Natural killer cell (primary cell): Measurements from ENCODE around the gene A2M. TPM values are rescaled to one million over a fixed set of nuclear protein-coding genes. Genes with fewer than 3 reads are reported as not detected.

Experiments
- ATAC-seq, 3 donors: fragments of 150-1000 bp in 2 of 3; fragments of 200-7000 bp in 1 of 3; cut with Tn5 transposase; 1 replicate in 1 of 3; 2 replicates in 2 of 3; pipeline ENCODE4 v1.10.0; 2021; ENCODE audit warnings: mild to moderate bottlenecking in 2 of 3, moderate library complexity in 2 of 3
- DNase-seq, 2 donors: peaks; one replicate each; pipeline versions ENCODE4 v3.0.0 to v3.0.0-alpha.2; 2013 to 2021; ENCODE audit warnings: mixed read lengths in 1 of 2
- H3K27ac ChIP-seq: one replicate; pipeline ENCODE4 v1.5.1; 2013; ENCODE audit warnings: mild to moderate bottlenecking, low read length
- H3K27me3 ChIP-seq: one replicate; pipeline ENCODE4 v1.6.1; 2013; ENCODE audit warnings: low read length; ENCODE audit not compliant: control insufficient read depth, insufficient read depth
- H3K36me3 ChIP-seq: one replicate; pipeline ENCODE4 v1.6.1; 2013; ENCODE audit warnings: low read length; ENCODE audit not compliant: control insufficient read depth, insufficient read depth
- H3K4me1 ChIP-seq: one replicate; pipeline ENCODE4 v1.6.1; 2013; ENCODE audit warnings: low read length; ENCODE audit not compliant: control insufficient read depth, insufficient read depth
- H3K4me3 ChIP-seq: one replicate; pipeline ENCODE4 v1.5.1; 2013; ENCODE audit warnings: low read length
- H3K9me3 ChIP-seq: one replicate; pipeline ENCODE4 v1.6.1; 2013; ENCODE audit warnings: low read length; ENCODE audit not compliant: control insufficient read depth, insufficient read depth
- H3K27ac Mint-ChIP-seq, 2 donors: one replicate each; pipeline ENCODE4 v1.8.0; 2022; ENCODE audit warnings: mild to moderate bottlenecking in 2 of 2, mixed read lengths in 2 of 2, moderate library complexity in 1 of 2
- H3K27me3 Mint-ChIP-seq, 2 donors: one replicate each; pipeline ENCODE4 v1.8.0; 2022; ENCODE audit warnings: low read depth in 2 of 2, mixed read lengths in 2 of 2
- H3K36me3 Mint-ChIP-seq: one replicate; pipeline ENCODE4 v1.8.0; 2022; ENCODE audit warnings: mixed read lengths
- H3K4me1 Mint-ChIP-seq, 2 donors: one replicate each; pipeline ENCODE4 v1.8.0; 2022; ENCODE audit warnings: mixed read lengths in 2 of 2
- H3K4me3 Mint-ChIP-seq: one replicate; pipeline ENCODE4 v1.8.0; 2022; ENCODE audit warnings: mild to moderate bottlenecking, moderate library complexity, mixed read lengths
- H3K9me3 Mint-ChIP-seq, 2 donors: one replicate each; pipeline ENCODE4 v1.8.0; 2022; ENCODE audit warnings: mixed read lengths in 2 of 2
- CTCF ChIP-seq: fragments of 200-600 bp; IDR thresholded peaks from one replicate; pipeline ENCODE4 v1.8.0; 2022; ENCODE audit warnings: antibody characterized with exemption
- WGBS: methylation state at CpG from one replicate; pipeline ENCODE4 v1.1.7; 2013; ENCODE audit warnings: missing lambda C conversion rate; ENCODE audit not compliant: insufficient coverage; 5-methylcytosine and 5-hydroxymethylcytosine counted together
- intact Hi-C: fragments of 100-400 bp; cut with micrococcal nuclease; formaldehyde crosslinking; loops from one replicate; pipeline ENCODE4 v1.14.2; 2022
- total RNA-seq, 4 donors: library from RNA; stranded (reverse); fragments of 120-200 nt in 1 of 4; gene quantifications; one replicate each; pipeline versions ENCODE4 v1.2.3 to v1.2.4, GENCODE V29; 2013 to 2022

A2M gene
- total RNA-seq, 3 donors from 2014 or later (not counting 1 experiment from before 2014, with no cell fraction given): 0.08 TPM; not detected in 2

- H3K27me3 ChIP-seq: no peaks in the 10 kb centered on the region
- H3K4me1 Mint-ChIP-seq: peaks cover 0 to 10% of the 10 kb centered on the region in 2 donors
- WGBS: no CpG with 5 or more reads among the region's 1 CpG
Measured at GRCh38 chr12:9075138-9075535, 40.6 kb downstream of the A2M start.

DNA sequence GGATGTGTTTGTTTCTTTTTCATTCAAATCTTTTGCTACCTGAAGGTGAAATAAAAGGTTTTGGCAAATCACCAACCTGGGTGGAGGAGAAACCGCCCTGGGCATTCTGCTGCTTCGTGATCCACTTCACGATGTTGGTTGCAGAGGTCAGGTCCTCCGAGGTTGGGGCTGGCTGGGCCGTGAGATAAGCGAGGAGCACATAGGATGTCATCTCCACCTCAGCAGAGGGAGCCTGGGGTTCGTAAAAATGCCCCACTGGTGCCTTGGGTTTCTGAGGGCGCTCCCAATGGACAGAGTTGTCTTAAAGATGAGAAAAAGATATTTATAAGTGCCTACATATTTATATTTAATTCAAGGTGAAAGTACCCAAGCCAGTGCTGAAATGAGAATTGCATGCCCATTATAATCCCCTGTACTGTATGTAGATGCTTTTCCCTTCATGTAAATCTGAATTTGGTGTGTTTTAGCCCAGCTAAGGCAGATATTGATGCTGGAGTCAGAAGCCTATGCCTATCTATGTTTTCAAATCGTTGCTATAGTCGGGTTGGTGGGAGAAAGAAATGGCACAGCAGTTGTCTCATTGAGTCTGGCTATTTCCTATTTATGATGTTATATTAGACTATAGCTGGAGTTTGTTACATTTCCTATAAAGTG, 41.1 kb downstream of the A2M start:
- no peak overlapping the region for H3K4me3 Mint-ChIP-seq
- intact Hi-C loops: no loop called here
- Histone ChIP-seq H3K27ac (no peak overlapping the region), H3K4me1 (no peaks in the 10 kb centered on the region), H3K4me3 (no peak overlapping the region), H3K27me3 (no peaks in the 10 kb centered on the region), H3K36me3 (peaks cover 19% of the 10 kb centered on the region), H3K9me3 (no peaks in the 10 kb centered on the region)
- peaks cover 0 to 2% of the 10 kb centered on the region in 2 donors for H3K27me3 Mint-ChIP-seq
- H3K4me1 Mint-ChIP-seq: peaks cover 0 to 8% of the 10 kb centered on the region in 2 donors
- no peaks in the 10 kb centered on the region for H3K9me3 Mint-ChIP-seq
- WGBS: 93% methylated on average over 8 of the region's 10 CpGs
- H3K27ac Mint-ChIP-seq: peak overlapping the region in 1 of 2 donors; percentile 23
- DNase-seq: no peak
- no peak for ATAC-seq
- H3K36me3 Mint-ChIP-seq: peaks cover 7% of the 10 kb centered on the region
- TF ChIP-seq CTCF: no peak

More at GRCh38 chr12:9075138-9075535, 40.6 kb downstream of the A2M start:
- ATAC-seq (no peak), DNase-seq (no peak)
- intact Hi-C loops: no loop called here
- Histone ChIP-seq H3K4me3 (no peak overlapping the region), H3K36me3 (peaks cover 18% of the 10 kb centered on the region), H3K9me3 (no peaks in the 10 kb centered on the region), H3K4me1 (no peaks in the 10 kb centered on the region), H3K27ac (no peak overlapping the region)
- Mint-ChIP-seq H3K27ac (peak overlapping the region in 1 of 2 donors; percentile 23), H3K36me3 (peaks cover 11% of the 10 kb centered on the region), H3K27me3 (peaks cover 0 to 2% of the 10 kb centered on the region in 2 donors), H3K4me3 (no peak overlapping the region), H3K9me3 (no peaks in the 10 kb centered on the region)
- no peak for TF ChIP-seq CTCF

- no peak for DNase-seq
- Histone ChIP-seq H3K36me3 (peaks cover 20% of the 10 kb centered on the region), H3K27me3 (no peaks in the 10 kb centered on the region), H3K9me3 (no peaks in the 10 kb centered on the region), H3K4me1 (no peaks in the 10 kb centered on the region), H3K27ac (no peak overlapping the region), H3K4me3 (no peak overlapping the region)
- H3K9me3 Mint-ChIP-seq: no peaks in the 10 kb centered on the region
- H3K4me1 Mint-ChIP-seq: no peaks in the 10 kb centered on the region
- TF ChIP-seq CTCF: no peak
- no peak for ATAC-seq
- peaks cover 0 to 2% of the 10 kb centered on the region in 2 donors for H3K27me3 Mint-ChIP-seq
- H3K27ac Mint-ChIP-seq: peak overlapping the region in 1 of 2 donors; percentile 18
- H3K36me3 Mint-ChIP-seq: no peaks in the 10 kb centered on the region
- intact Hi-C loops: no loop called here
- no peak overlapping the region for H3K4me3 Mint-ChIP-seq
Measured at GRCh38 chr12:9073076-9073475, 42.6 kb downstream of the A2M start.
